Measurements from ENCODE around the gene ATP6V0B. TPM values are rescaled to one million over a fixed set of nuclear protein-coding genes. Genes with fewer than 3 reads are reported as not detected.

The ATP6V0B gene
- polyA plus RNA-seq, 1 experiment = 186 TPM

GRCh38 chr1:44015206-44015605 lies 40.4 kb downstream of the ATP6V0B start:
- CTCF ChIA-PET = interaction anchor here (1.1 to 2.2 kb wide), 5 partner anchors 10 to 202 kb away, joined by 4 to 17 read pairs (median 6); no protein-coding TSS in a partner anchor
- DNase-seq (ENCODE audit: low read depth) = no peak
- Histone ChIP-seq H3K36me3 (ENCODE audit: control insufficient read depth, insufficient read depth, low read length) (peaks cover 17% of the 10 kb centered on the region), H3K27me3 (ENCODE audit: control insufficient read depth, insufficient read depth, low read length) (no peaks in the 10 kb centered on the region), H3K4me3 (ENCODE audit: low read depth, low read length) (no peak overlapping the region)
- POLR2A ChIA-PET = no interaction called here
- no peak for TF ChIP-seq CTCF (IDR thresholded peaks at IDR 0.05; ENCODE audit: insufficient read depth, low read depth, low read length)

- ChIA-PET CTCF (interaction anchor here (1.0 to 4.6 kb wide), 3 partner anchors 10 to 32 kb away, joined by 3 to 31 read pairs (median 9); no protein-coding TSS in a partner anchor), POLR2A (no interaction called here)
- Histone ChIP-seq H3K36me3 (ENCODE audit: control insufficient read depth, insufficient read depth, low read length) (peaks cover 20% of the 10 kb centered on the region), H3K4me3 (ENCODE audit: low read depth, low read length) (no peak overlapping the region), H3K27me3 (ENCODE audit: control insufficient read depth, insufficient read depth, low read length) (no peaks in the 10 kb centered on the region)
- DNase-seq (ENCODE audit: low read depth) = no peak
- TF ChIP-seq CTCF (IDR thresholded peaks at IDR 0.05; ENCODE audit: insufficient read depth, low read depth, low read length) = no peak
Measured at GRCh38 chr1:44016041-44016889, 41.5 kb downstream of the ATP6V0B start.

- ChIA-PET POLR2A (no interaction called here), CTCF (interaction anchor here (1.0 to 4.6 kb wide), 3 partner anchors 11 to 32 kb away, joined by 3 to 31 read pairs (median 9); no protein-coding TSS in a partner anchor)
- no peak for DNase-seq (ENCODE audit: low read depth)
Measured at GRCh38 chr1:44016890-44017400, 42.2 kb downstream of the ATP6V0B start.

GRCh38 chr1:44019466-44019948 lies 44.7 kb downstream of the ATP6V0B start:
- POLR2A ChIA-PET = no interaction called here
- TF ChIP-seq CTCF (IDR thresholded peaks at IDR 0.05; ENCODE audit: insufficient read depth, low read depth, low read length) = no peak
- peaks cover 28% of the 10 kb centered on the region for H3K36me3 ChIP-seq (ENCODE audit: control insufficient read depth, insufficient read depth, low read length)
- CTCF ChIA-PET = interaction anchor here (1.5 to 4.6 kb wide), 3 partner anchors 9 to 17 kb away, joined by 4 to 31 read pairs (median 15); no protein-coding TSS in a partner anchor
- DNase-seq (ENCODE audit: low read depth) = no peak
- H3K4me3 ChIP-seq (ENCODE audit: low read depth, low read length) = no peak overlapping the region
- no peaks in the 10 kb centered on the region for H3K27me3 ChIP-seq (ENCODE audit: control insufficient read depth, insufficient read depth, low read length)

More at GRCh38 chr1:44016890-44017400, 42.2 kb downstream of the ATP6V0B start:
- TF ChIP-seq CTCF (IDR thresholded peaks at IDR 0.05; ENCODE audit: insufficient read depth, low read depth, low read length) = no peak
- Histone ChIP-seq H3K27me3 (ENCODE audit: control insufficient read depth, insufficient read depth, low read length) (no peaks in the 10 kb centered on the region), H3K36me3 (ENCODE audit: control insufficient read depth, insufficient read depth, low read length) (peaks cover 26% of the 10 kb centered on the region), H3K4me3 (ENCODE audit: low read depth, low read length) (no peak overlapping the region)

GRCh38 chr1:44020464-44020863 lies 45.7 kb downstream of the ATP6V0B start:
- no peak for DNase-seq (ENCODE audit: low read depth)
- ChIA-PET CTCF (interaction anchor here (0.6 to 4.6 kb wide), 3 partner anchors 14 to 28 kb away, joined by 4 to 31 read pairs (median 15); no protein-coding TSS in a partner anchor), POLR2A (no interaction called here)
- Histone ChIP-seq H3K36me3 (ENCODE audit: control insufficient read depth, insufficient read depth, low read length) (peaks cover 30% of the 10 kb centered on the region), H3K4me3 (ENCODE audit: low read depth, low read length) (no peak overlapping the region), H3K27me3 (ENCODE audit: control insufficient read depth, insufficient read depth, low read length) (no peaks in the 10 kb centered on the region)
- no peak for TF ChIP-seq CTCF (IDR thresholded peaks at IDR 0.05; ENCODE audit: insufficient read depth, low read depth, low read length)
